NCI-H1105 treated with DMSO at 0.1 percent for 48 hours (cell line): ENCODE measurements around the gene TBX3.
A peak's percentile ranks its signal among the peaks of the same experiment; 100 is the strongest.

ENCODE experiments used
- DNase-seq: peaks from one replicate; lab custom pipeline; 2025; lab: John Stamatoyannopoulos, UW

The TBX3 gene

DNA sequence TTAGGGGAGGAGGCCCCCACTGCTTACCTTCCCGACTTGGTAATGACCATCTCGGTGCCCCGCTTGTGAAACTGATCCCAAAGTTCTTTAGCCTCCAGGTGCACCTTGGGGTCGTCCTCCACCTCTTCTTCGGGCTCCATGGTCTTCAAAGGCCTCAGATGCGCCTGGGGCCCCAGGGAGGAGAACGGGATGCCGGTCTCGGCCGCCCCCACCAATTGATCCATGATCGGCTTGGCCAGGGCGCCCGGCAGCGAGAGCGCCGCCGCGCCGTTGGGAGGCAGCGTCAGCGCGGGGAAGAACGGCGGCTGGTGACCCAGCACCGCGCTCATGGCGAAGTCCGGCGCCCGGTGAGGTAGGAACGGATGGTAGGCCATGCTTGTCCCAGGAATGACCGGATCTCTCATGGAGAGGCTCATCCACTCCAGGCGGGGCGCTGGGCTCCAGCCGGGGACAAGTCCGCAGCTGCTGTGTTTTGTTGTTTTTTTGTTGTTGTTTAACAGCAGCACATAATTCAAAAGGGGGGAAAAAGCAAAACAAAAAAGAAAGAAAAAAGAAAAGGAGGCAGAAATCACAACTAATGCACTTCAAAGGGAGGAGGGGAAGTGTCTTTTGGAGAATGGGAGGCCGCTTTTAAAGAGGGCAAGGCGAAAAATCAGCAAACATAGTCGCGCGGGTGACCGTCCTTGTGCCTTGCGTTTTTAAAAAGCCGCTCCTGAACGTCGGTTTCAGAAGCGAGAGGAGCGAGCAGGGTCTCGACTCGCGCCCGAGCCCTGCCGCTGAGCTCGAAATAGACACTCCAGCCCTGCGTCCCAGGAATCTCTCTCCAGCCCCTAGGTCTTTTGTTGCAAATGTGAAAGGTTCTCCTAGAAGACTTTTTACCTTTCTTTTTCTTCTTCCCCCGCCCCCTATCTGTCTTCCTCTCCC lies 928 bp downstream of the TBX3 start:
- DNase-seq: peak; percentile 36

- DNase-seq: no peak
Measured at GRCh38 chr12:114682106-114682784, 1.7 kb downstream of the TBX3 start.

- no peak for DNase-seq
Measured at GRCh38 chr12:114681116-114681871, 2.7 kb downstream of the TBX3 start.

GRCh38 chr12:114680604-114681069 lies 3.3 kb downstream of the TBX3 start:
- no peak for DNase-seq

- DNase-seq: peak; percentile 28
Measured at GRCh38 chr12:114679942-114680341, 4.0 kb downstream of the TBX3 start.

GRCh38 chr12:114679452-114679875 lies 4.5 kb downstream of the TBX3 start:
- no peak for DNase-seq

DNA sequence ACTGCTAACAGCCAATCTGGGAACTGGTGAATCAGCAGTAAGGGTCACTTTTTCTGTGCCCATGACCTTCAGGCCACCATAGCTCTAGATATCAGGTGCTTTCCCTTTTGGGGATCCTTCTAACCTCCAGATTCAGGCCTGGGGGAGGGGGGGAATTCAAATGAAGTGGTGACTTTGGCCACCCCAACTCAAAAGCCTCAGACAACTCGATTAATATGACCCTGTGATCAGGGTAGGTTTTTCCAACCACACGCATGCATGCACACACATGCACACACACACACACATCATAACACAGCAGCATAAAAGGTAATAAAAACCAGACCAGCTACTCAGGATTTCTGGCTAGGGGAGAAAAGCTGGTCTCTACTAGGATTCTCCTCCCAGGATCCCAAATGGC lies 5.3 kb downstream of the TBX3 start:
- DNase-seq: no peak

- no peak for DNase-seq
Measured at GRCh38 chr12:114678028-114678427, 5.9 kb downstream of the TBX3 start.

GRCh38 chr12:114676142-114676741 lies 7.7 kb downstream of the TBX3 start:
- DNase-seq: no peak

DNA sequence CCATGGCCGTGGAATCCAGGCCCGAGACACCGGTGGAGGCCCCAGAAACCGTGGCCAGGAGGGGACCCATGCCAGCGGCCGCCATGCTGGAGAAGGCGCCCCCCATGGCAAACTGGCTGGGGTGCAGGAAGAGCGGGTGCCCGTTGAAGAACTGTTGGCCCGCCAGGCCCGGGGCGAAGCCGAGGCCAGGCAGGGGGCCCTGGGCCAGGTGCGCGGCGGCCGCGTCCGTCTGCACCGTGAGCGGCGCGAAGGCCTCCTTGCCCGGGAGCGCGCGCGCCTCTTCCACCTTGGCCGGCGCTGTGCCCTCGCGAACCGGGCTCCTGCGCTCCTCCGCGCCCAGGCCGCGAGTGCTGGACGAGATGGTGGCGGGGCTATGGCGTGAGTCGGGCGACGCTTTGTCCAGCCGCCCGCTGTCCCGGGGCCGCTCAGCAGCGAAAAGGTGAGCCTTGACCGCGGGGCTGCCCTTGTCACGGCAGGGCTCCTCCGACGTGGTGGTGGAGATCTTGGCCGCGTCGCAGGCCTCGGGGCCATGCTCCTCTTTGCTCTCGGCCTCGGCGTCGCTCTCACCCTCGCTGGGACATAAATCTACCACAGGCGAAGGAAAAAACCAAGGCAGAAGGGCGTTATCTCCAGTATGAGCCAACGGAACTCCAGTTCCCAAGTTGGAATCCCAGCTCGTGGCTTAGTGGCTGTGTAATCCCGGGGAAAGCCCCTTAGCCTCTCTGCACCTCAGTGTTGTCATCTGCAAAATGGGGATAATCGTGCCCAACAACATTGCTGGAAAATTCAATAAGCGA lies 9.5 kb downstream of the TBX3 start:
- DNase-seq: no peak

DNA sequence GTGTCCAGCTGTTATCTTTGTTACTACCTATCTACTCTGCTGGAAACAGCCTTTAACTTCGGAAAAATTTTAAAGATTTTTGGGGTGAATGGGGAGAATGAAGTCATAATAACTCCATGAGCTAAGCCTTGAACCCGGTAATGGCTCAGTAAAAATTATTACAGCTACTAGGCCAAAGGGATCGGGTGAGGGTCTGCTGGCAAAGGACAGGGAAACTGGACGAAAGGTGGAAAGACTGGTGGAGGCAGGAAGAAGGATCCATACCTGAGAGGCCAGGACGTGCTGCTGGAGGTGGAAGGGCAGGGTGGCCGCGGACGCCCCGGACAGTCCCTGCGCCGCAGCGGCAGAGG lies 10.1 kb downstream of the TBX3 start:
- no peak for DNase-seq

DNA sequence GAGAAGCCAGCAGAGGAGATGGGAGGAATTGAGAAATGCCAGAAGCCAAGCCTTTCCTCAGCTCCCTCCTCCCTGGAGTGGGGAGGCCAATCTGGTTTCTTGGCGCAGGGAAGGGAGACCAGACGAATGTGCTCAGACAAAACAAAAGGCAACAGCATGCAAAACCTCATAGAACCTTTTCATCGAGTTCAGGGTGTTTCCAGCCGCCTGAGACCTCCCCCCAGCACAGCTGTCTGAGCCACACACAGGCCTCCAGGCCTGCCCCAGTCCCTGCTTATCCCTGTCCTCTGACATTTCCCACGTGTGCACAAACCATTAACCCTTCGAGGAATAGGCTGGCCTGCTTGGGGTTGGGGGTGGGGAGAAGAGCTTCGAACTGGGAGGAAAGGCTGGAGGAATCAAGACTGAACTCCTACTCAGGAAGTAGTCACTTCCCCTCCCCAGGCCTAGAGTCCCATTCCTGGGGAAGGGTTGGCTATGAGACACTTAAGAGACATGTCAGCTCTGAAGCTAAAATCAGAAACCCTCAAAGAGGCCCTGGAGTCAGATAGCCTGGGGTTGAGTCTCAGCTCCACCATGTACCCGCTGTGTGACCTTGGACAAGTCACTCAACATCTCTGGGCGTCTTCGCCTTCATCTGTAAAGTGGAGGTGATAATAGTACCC lies 10.7 kb downstream of the TBX3 start:
- no peak for DNase-seq

GRCh38 chr12:114672817-114673168 lies 11.2 kb downstream of the TBX3 start:
- no peak for DNase-seq

GRCh38 chr12:114671443-114672411 lies 12.2 kb downstream of the TBX3 start:
- no peak for DNase-seq

DNA sequence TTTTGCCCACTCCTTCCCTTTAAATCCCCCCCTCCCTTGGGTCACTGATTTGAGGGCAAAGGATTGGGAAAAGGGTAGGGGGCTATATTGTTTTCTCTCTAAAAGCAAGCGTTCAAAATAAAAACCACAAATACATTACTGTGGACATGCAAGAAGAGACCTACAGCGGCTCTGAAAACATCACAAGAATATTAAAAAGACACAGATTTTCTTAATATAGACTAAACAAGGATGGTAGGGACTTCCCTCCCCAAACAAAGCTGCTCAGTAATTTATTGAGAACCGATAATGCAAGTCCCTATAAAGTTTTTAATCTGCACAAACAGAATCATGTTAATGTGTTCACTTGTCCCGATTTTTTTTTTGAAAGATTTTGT lies 12.9 kb downstream of the TBX3 start:
- DNase-seq: no peak

- DNase-seq: no peak
Measured at GRCh38 chr12:114670291-114670980, 13.5 kb downstream of the TBX3 start.

DNA sequence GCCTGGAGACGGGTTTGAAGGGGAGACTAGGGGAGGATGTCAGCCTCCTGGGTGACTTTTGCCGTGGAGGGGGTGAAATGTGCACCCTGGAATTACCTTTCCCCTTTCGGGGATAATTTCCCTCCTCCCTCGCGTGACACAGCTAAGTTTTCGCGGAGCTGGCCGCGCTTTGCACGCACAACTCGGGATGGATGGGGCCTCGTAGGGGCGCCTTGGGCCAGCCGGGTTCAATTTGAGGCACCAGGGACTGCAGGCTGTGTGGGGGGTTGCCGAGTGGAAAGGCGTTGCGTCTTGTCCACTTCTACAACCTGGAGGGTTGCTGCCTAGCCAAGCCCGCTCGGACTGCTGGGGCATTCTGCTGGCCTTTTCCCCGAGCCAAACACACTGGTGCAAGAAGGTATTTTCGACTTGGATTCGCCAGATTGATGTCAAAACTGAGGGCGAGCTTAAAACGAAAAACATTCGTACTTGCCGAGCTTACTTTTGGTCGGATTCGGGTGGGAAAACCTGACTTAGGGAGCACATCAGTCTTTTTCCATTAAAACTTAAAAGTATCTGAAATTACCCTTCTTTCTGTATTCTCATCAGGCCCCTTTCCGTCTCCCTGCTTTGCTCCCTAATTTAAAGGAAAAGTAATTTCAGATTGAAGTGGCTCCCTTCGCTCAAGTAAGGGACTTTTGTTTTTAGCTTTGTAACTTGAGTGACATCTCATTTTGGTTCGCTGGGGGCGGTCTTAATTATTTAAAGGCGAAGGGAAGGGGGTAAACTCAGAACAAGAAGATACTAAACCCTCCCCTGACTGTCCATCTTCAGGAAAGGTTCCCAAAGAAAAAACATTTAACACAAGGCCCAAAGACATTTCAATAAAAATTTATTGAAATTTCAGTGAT lies 14.3 kb downstream of the TBX3 start:
- peak; percentile 36 for DNase-seq

GRCh38 chr12:114668886-114669288 lies 15.1 kb downstream of the TBX3 start:
- peak; percentile 70 for DNase-seq
